HEK293T (cell line): ENCODE data around the gene SLC25A48.

Source experiments
- ARNT ChIP-seq: fragments of 450-650 bp; IDR thresholded peaks from 2 replicates; pipeline ENCODE4 v1.6.1; 2017; ENCODE audit warnings: mild to moderate bottlenecking
- CTBP1 ChIP-seq: fragments of 450-650 bp; IDR thresholded peaks from 2 replicates; pipeline ENCODE4 v1.6.1; 2016; ENCODE audit warnings: borderline replicate concordance
- ELF4 ChIP-seq: fragments of 450-650 bp; IDR thresholded peaks from 2 replicates; pipeline ENCODE4 v1.6.1; 2017; ENCODE audit warnings: antibody characterized with exemption
- FOXA1 ChIP-seq: fragments of 450-650 bp; IDR thresholded peaks from 2 replicates; pipeline ENCODE4 v1.6.1; 2016; ENCODE audit warnings: mild to moderate bottlenecking
- FOXK2 ChIP-seq: fragments of 450-650 bp; IDR thresholded peaks from 2 replicates; pipeline ENCODE4 v1.6.1; 2016; ENCODE audit warnings: mild to moderate bottlenecking
- FOXM1 ChIP-seq: fragments of 450-650 bp; IDR thresholded peaks from 2 replicates; pipeline ENCODE4 v1.6.1; 2017; ENCODE audit warnings: mild to moderate bottlenecking, borderline replicate concordance
- L3MBTL2 ChIP-seq: fragments of 450-650 bp; conservative IDR thresholded peaks from 2 replicates; pipeline ENCODE4 v1.6.1; 2016; ENCODE audit warnings: mild to moderate bottlenecking
- NFRKB ChIP-seq: fragments of 450-650 bp; IDR thresholded peaks from 2 replicates; pipeline ENCODE4 v1.6.1; 2016; ENCODE audit warnings: mild to moderate bottlenecking, moderate library complexity
- SP1 ChIP-seq: fragments of 450-650 bp; IDR thresholded peaks from 2 replicates; pipeline ENCODE4 v1.6.1; 2017
- SUZ12 ChIP-seq: fragments of 450-650 bp; IDR thresholded peaks from 2 replicates; pipeline ENCODE4 v1.6.1; 2016; ENCODE audit warnings: mild to moderate bottlenecking
- TARDBP ChIP-seq: fragments of 450-650 bp; IDR thresholded peaks from 2 replicates; pipeline ENCODE4 v1.6.1; 2016
- ZNF384 ChIP-seq: fragments of 450-650 bp; IDR thresholded peaks from 2 replicates; pipeline ENCODE4 v1.6.1; 2016
- TF ChIP-seq, protein P1 (sequence below): fragments of 450-650 bp; IDR thresholded peaks from 2 replicates; pipeline ENCODE4 v1.6.1; 2016

DNA sequence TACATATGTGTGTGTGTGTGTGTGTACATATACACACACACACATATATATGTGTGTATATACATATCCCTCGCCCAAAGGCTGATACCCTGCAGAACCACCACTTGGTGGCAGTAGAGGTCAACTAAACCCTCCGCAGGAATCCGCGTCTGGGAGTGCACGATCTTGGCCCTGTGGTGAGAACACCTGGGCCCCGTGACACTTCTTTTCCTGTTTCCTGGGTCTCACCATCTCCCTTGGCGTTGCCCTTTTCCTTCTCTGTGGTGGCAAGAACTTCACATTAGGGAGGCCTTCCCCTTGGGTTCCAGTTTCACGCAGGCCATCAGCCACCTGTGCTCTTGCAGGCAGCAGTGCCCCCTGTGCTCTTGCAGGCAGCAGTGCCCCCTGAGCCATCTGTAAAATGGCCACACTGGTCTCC, 53.0 kb downstream of the SLC25A48 start:
- TF ChIP-seq SUZ12 (no peak), TARDBP (no peak), FOXM1 (no peak), FOXK2 (no peak), SP1 (no peak), L3MBTL2 (no peak), ELF4 (no peak), ARNT (no peak), ZNF384 (no peak), NFRKB (no peak), CTBP1 (no peak), FOXA1 (no peak)
- TF ChIP-seq, protein P1, sequence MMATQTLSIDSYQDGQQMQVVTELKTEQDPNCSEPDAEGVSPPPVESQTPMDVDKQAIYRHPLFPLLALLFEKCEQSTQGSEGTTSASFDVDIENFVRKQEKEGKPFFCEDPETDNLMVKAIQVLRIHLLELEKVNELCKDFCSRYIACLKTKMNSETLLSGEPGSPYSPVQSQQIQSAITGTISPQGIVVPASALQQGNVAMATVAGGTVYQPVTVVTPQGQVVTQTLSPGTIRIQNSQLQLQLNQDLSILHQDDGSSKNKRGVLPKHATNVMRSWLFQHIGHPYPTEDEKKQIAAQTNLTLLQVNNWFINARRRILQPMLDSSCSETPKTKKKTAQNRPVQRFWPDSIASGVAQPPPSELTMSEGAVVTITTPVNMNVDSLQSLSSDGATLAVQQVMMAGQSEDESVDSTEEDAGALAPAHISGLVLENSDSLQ = no peak
